Testis (tissue), 3 donors: ENCODE results near the gene GALE. TPM values are rescaled to one million over a fixed set of nuclear protein-coding genes. Genes with fewer than 3 reads are reported as not detected.

Experiments
- DNase-seq: peaks from one replicate; pipeline ENCODE4 v3.0.0-alpha.2; 2019
- H3K27ac ChIP-seq, 2 donors: fragments of 200-600 bp; sonication (generic); one replicate each; pipeline ENCODE4 v1.5.1; 2019
- H3K27me3 ChIP-seq: fragments of 200-600 bp; sonication (generic); one replicate; pipeline ENCODE4 v1.5.1; 2019
- H3K36me3 ChIP-seq: fragments of 200-600 bp; sonication (generic); one replicate; pipeline ENCODE4 v1.5.1; 2017; ENCODE audit warnings: low read depth; ENCODE audit errors: missing control alignments
- H3K4me1 ChIP-seq: fragments of 200-600 bp; sonication (generic); one replicate; pipeline ENCODE4 v1.5.1; 2019
- H3K4me3 ChIP-seq, 2 donors: fragments of 200-600 bp; sonication (generic); one replicate each; pipeline ENCODE4 v1.5.1; 2017 to 2019
- H3K9me3 ChIP-seq: fragments of 200-600 bp; sonication (generic); one replicate; pipeline ENCODE4 v1.5.1; 2017
- POLR2A ChIP-seq: fragments of 450-650 bp; IDR thresholded peaks from one replicate; pipeline ENCODE4 v1.6.1; 2017; ENCODE audit warnings: antibody characterized with exemption, mild to moderate bottlenecking, moderate library complexity
- WGBS, 2 donors: methylation state at CpG; one replicate each; pipeline ENCODE4 v1.1.5; 2018; 5-methylcytosine and 5-hydroxymethylcytosine counted together
- intact Hi-C: fragments of 100-400 bp; cut with DNase I; formaldehyde crosslinking; loops from one replicate; pipeline ENCODE4 v1.15.1; 2023; ENCODE audit warnings: low total_unique reads
- polyA plus RNA-seq: library from polyadenylated mRNA; stranded (reverse); fragments of 350-450 nt; fragmentation: Illumina TruSeq; extraction: RNeasy Lipid Tissue Mini Kit (QIAGEN cat#74804); gene quantifications from one replicate; pipeline ENCODE4 v1.2.3, GENCODE V29; 2014; ENCODE audit warnings: low read depth, low replicate concordance; ENCODE audit not compliant: insufficient read depth
- total RNA-seq, 2 donors: library from RNA; depleted of rRNA; stranded (reverse); fragments of >200 nt; gene quantifications; one replicate each; pipeline ENCODE4 v1.2.3, GENCODE V29; 2016
- TF ChIP-seq, protein P1 (sequence below), 3 experiments: fragments of 450-650 bp in 2 of 3; fragments of 200-600 bp in 1 of 3; sonication (generic) in 1 of 3; IDR thresholded peaks; one replicate each; pipeline ENCODE4 v1.5.1; 2016 to 2019; ENCODE audit warnings: antibody characterized with exemption in 3 of 3, mild to moderate bottlenecking in 2 of 3, moderate library complexity in 1 of 3

GALE gene
- total and polyA plus RNA-seq, 3 donors from 2014 or later = 18.7 to 26.1 (median 23.2) TPM

- H3K4me1 ChIP-seq = no peaks in the 10 kb centered on the region
- no peak overlapping the region for H3K27ac ChIP-seq
- TF ChIP-seq, protein P1, sequence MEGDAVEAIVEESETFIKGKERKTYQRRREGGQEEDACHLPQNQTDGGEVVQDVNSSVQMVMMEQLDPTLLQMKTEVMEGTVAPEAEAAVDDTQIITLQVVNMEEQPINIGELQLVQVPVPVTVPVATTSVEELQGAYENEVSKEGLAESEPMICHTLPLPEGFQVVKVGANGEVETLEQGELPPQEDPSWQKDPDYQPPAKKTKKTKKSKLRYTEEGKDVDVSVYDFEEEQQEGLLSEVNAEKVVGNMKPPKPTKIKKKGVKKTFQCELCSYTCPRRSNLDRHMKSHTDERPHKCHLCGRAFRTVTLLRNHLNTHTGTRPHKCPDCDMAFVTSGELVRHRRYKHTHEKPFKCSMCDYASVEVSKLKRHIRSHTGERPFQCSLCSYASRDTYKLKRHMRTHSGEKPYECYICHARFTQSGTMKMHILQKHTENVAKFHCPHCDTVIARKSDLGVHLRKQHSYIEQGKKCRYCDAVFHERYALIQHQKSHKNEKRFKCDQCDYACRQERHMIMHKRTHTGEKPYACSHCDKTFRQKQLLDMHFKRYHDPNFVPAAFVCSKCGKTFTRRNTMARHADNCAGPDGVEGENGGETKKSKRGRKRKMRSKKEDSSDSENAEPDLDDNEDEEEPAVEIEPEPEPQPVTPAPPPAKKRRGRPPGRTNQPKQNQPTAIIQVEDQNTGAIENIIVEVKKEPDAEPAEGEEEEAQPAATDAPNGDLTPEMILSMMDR (IDR thresholded peaks at IDR 0.05) = no peak
- TF ChIP-seq POLR2A = no peak
- H3K4me3 ChIP-seq = no peak overlapping the region
- intact Hi-C loops = no loop called here
- H3K36me3 ChIP-seq = no peaks in the 10 kb centered on the region
- WGBS, 2 donors = 89 to 96% methylated on average over 3 of the region's 3 CpGs
- no peaks in the 10 kb centered on the region for H3K27me3 ChIP-seq
- H3K9me3 ChIP-seq = no peaks in the 10 kb centered on the region
- no peak for DNase-seq
Observed at GRCh38 chr1:23817633-23818032, 17.1 kb upstream of the GALE start.

DNA sequence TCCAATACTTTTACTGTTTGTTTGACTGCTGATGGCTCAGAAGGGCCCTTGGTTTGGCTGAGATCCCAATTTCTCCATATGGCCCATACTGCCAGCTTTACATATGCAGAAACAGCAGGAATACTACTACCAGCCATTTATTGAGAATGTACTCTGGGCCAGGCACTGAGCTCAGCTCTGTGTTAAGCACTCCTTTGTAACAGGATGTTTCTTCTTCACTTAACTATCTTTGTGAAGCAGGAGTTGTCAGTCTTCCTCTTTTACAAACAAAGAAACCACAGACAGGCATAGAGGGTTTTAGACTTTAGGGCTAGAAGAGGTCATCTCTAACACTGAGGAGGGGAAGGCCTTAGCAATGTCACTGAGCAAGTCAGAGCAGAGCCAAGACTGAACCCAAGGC, 16.4 kb upstream of the GALE start:
- Histone ChIP-seq H3K27ac (no peak overlapping the region), H3K27me3 (no peaks in the 10 kb centered on the region), H3K36me3 (no peaks in the 10 kb centered on the region), H3K9me3 (no peaks in the 10 kb centered on the region), H3K4me1 (no peaks in the 10 kb centered on the region), H3K4me3 (no peak overlapping the region)
- TF ChIP-seq, protein P1 (IDR thresholded peaks at IDR 0.05) = no peak
- no peak for TF ChIP-seq POLR2A
- intact Hi-C loops = no loop called here
- DNase-seq = no peak

- no peak overlapping the region for H3K27ac ChIP-seq
- no peaks in the 10 kb centered on the region for H3K27me3 ChIP-seq
- intact Hi-C loops = no loop called here
- TF ChIP-seq POLR2A = no peak
- TF ChIP-seq, protein P1 (IDR thresholded peaks at IDR 0.05) = no peak
- no peak overlapping the region for H3K4me3 ChIP-seq
- DNase-seq = no peak
- no peaks in the 10 kb centered on the region for H3K36me3 ChIP-seq
- no peaks in the 10 kb centered on the region for H3K4me1 ChIP-seq
- no peaks in the 10 kb centered on the region for H3K9me3 ChIP-seq
- 93% methylated on average over 3 of the region's 3 CpGs for WGBS, 2 donors
Observed at GRCh38 chr1:23816361-23816760, 15.8 kb upstream of the GALE start.

GRCh38 chr1:23814016-23814415, 13.5 kb upstream of the GALE start:
- H3K36me3 ChIP-seq = no peaks in the 10 kb centered on the region
- H3K27ac ChIP-seq = no peak overlapping the region
- H3K27me3 ChIP-seq = no peaks in the 10 kb centered on the region
- H3K4me1 ChIP-seq = peaks cover 10% of the 10 kb centered on the region
- intact Hi-C loops = no loop called here
- no peak overlapping the region for H3K4me3 ChIP-seq
- DNase-seq = no peak
- no peaks in the 10 kb centered on the region for H3K9me3 ChIP-seq
- 87 to 92% methylated on average over 4 of the region's 4 CpGs for WGBS, 2 donors
- no peak for TF ChIP-seq POLR2A
- TF ChIP-seq, protein P1 (IDR thresholded peaks at IDR 0.05) = no peak

DNA sequence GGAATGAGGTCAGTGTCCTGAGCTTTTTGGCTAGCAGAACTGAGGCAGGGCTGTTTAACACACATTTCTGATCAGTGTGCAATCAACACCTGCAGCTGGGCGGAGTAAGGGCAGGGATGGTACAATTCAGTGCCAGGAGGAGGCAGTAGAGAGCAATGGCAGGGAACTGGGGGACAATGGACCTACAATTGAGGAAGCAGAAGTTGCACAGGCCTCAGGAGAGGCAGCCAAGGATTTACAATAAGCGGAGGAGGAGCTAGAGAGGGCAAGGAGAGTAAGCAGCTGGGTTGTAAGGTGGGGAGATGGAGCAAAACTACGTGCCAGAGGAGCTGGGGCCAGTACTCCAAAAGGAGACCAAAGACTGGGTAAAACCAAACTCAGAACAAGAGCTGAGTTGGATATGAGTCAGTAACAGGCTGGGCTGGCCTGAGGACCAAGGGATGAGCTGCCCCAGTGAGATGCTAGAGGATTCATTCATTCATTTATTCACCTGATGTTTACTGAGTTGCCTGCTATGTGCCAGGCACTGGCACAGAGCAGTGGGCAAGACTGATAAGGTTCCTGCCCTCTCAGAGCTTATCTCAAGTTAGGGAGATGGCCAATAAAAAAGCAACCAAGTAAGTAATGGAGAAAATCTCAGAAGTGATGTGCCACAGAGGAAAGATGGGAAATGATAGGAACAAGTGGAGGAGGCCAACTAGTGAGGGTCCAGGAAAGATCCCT, 10.4 kb upstream of the GALE start:
- no peak for DNase-seq
- Histone ChIP-seq H3K27me3 (no peaks in the 10 kb centered on the region), H3K36me3 (no peaks in the 10 kb centered on the region), H3K9me3 (no peaks in the 10 kb centered on the region), H3K4me1 (peaks cover 10% of the 10 kb centered on the region), H3K27ac (no peak overlapping the region), H3K4me3 (no peak overlapping the region)
- TF ChIP-seq, protein P1 (IDR thresholded peaks at IDR 0.05) = peak in 2 of 3 experiments; percentile 49 to 57
- TF ChIP-seq POLR2A = no peak
- intact Hi-C loops = no loop called here
- WGBS, 2 donors = 72 to 85% methylated on average over 3 of the region's 3 CpGs
